ENCODE data around the gene TTC21B.

Gene TTC21B

DNA sequence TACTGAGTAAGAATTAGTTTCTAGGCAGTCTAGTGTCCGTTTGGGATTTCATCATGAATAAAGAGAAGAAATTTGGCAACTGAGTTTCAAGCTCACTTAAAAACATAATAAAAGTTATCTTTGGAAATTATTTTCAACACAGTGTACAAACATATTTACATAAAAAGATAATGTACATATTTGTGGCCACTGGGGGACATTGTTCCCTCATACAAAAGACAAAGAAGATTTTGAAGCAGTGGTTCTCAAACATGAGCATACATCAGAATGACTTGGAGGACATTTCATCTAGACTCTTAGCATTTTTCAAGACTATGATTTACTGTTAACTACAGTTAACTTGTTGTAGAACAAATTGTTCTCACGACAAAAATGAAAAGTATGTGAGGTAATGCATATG, 15.7 kb upstream of the TTC21B start:
- TF ChIP-seq, protein P1, sequence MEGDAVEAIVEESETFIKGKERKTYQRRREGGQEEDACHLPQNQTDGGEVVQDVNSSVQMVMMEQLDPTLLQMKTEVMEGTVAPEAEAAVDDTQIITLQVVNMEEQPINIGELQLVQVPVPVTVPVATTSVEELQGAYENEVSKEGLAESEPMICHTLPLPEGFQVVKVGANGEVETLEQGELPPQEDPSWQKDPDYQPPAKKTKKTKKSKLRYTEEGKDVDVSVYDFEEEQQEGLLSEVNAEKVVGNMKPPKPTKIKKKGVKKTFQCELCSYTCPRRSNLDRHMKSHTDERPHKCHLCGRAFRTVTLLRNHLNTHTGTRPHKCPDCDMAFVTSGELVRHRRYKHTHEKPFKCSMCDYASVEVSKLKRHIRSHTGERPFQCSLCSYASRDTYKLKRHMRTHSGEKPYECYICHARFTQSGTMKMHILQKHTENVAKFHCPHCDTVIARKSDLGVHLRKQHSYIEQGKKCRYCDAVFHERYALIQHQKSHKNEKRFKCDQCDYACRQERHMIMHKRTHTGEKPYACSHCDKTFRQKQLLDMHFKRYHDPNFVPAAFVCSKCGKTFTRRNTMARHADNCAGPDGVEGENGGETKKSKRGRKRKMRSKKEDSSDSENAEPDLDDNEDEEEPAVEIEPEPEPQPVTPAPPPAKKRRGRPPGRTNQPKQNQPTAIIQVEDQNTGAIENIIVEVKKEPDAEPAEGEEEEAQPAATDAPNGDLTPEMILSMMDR (IDR thresholded peaks at IDR 0.05; ENCODE audit: control extremely low read depth, extremely low read depth, low read depth, missing control alignments), result no peak
- ChIA-PET CTCF (no interaction called here), POLR2A (no interaction called here)
- DNase-seq (ENCODE audit: extremely low spot score), result no peak

GRCh38 chr2:165967746-165968145, 14.2 kb upstream of the TTC21B start:
- no peak for DNase-seq (ENCODE audit: extremely low spot score)
- ChIA-PET CTCF (no interaction called here), POLR2A (no interaction called here)
- TF ChIP-seq, protein P1 (IDR thresholded peaks at IDR 0.05; ENCODE audit: control extremely low read depth, extremely low read depth, low read depth, missing control alignments), result no peak

DNA sequence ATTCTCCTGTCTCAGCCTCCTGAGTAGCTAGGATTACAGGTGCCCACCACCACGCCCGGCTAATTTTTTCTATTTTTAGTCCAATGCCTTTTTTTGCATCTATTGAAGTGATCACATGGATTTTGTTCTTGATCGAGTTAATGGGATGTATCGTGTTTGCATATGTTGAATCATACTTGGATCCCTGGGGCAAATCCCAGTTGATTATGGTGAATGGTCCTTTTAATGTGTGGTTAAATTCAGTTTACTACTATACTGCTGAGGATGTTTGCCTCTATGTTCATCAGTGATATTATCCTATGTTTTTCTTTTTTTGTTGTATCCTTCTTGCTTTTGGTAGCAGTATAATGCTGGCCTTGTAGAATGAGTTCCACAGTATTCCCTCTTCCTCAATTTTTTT, 8.2 kb upstream of the TTC21B start:
- ChIA-PET CTCF (no interaction called here), POLR2A (no interaction called here)
- TF ChIP-seq, protein P1 (IDR thresholded peaks at IDR 0.05; ENCODE audit: control extremely low read depth, extremely low read depth, low read depth, missing control alignments), result no peak
- no peak for DNase-seq (ENCODE audit: extremely low spot score)

DNA sequence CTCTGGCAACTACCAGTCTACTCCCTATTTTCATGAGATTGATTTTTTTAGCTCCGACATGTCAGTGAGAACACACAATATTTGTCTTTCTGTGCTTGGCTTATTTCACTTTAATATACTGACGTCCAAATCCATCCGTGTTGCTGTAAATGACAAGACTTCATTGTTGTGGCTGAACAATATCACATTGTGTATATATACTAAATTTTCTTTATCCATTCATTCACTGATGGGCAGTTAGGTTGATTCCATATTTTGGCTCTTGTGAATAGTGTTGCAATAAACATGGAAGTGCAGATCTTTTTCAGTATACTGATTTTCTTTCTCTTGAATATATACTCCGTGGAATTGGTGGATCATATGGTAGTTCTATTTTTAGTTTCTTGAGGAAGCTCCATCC, 5.8 kb upstream of the TTC21B start:
- no peak for DNase-seq (ENCODE audit: extremely low spot score)
- TF ChIP-seq, protein P1 (IDR thresholded peaks at IDR 0.05; ENCODE audit: control extremely low read depth, extremely low read depth, low read depth, missing control alignments), result no peak
- CTCF ChIA-PET, result interaction anchor here (1.2 to 1.6 kb wide), 3 partner anchors 11 to 169 kb away, joined by 3 to 6 read pairs (median 3); partner anchors contain the start of gene SCN1A
- POLR2A ChIA-PET, result no interaction called here

DNA sequence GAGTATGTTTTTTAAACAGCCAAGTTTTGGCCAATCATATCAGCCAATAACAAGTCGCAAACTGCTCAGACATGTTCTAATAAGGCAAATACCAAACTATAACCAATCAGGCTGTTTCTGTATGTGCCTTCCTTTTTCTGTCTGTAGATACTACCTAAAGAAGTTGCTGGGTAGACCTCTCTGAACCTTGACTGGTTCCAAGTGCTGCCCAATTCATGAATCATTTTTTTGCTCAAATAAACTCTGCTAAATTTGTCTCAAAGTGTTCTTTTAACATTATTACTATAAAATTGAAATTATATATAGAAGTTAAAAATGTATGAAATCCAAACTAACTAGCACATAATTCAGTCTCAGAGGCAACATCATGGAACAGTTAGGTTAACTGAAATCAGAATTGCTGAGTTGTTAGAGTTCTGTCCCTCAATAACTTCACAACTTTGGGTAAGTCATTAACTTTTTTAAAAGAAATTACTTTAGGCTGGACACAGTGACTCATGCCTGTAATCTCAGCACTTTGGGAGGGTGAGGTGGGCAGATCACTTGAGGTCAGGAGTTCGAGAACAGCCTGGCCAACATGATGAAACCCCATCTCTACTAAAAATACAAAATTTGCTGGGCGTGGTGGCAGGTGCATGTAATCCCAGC, 4.9 kb upstream of the TTC21B start:
- POLR2A ChIA-PET, result no interaction called here

DNA sequence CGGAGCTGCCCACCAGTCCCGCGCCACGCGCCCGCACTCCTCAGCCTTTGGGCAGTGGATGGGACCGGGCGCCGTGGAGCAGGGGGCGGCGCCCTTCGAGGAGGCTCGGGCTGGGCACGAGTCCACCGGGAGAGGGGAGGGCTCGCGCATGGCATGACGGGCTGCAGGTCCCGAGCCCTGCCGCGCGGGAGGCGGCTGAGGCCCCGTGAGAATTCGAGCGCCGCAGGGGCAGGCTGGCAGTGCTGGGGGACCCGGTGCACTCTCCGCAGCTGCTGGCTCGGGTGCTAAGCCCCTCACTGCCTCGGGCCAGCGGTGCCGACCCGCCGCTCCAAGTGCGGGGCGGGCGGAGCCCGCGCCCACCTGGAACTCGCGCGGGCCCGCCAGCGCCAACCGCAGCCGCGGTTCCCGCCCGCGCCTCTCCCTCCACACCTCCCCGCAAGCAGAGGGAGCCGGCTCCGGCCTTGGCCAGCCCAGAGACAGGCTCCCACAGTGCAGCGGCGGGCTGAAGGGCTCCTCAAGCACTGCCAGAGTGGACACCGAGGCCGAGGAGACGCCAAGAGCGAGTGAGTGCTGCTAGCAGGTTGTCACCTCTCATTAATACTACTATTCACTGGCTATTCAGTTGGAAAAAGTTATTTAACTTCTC, 3.6 kb upstream of the TTC21B start:
- CTCF ChIA-PET, result interaction anchor here (0.8 to 1.1 kb wide), 2 partner anchors 14 to 148 kb away, joined by 3 read pairs; no protein-coding TSS in a partner anchor
- POLR2A ChIA-PET, result no interaction called here
- TF ChIP-seq, protein P1 (IDR thresholded peaks at IDR 0.05; ENCODE audit: control extremely low read depth, extremely low read depth, low read depth, missing control alignments), result no peak
- no peak for DNase-seq (ENCODE audit: extremely low spot score)

More for the DNA sequence above, 4.9 kb upstream of the TTC21B start:
- CTCF ChIA-PET, result interaction anchor here (1.6 kb wide), 1 partner anchor 170 kb away, joined by 3 read pairs; the partner anchor contains the start of gene SCN1A
- DNase-seq (ENCODE audit: extremely low spot score), result no peak
- TF ChIP-seq, protein P1 (IDR thresholded peaks at IDR 0.05; ENCODE audit: control extremely low read depth, extremely low read depth, low read depth, missing control alignments), result no peak
